SK-N-SH (cell line): Measurements from ENCODE around the gene TIMP2. TPM values are rescaled to one million over a fixed set of nuclear protein-coding genes. Genes with fewer than 3 reads are reported as not detected.

ENCODE experiments used
- CTCF ChIA-PET: fragments of 300-600, 350-600 bp; formaldehyde crosslinking; extraction: SDS; loops from one replicate; lab custom pipeline; 2021; lab: Yijun Ruan, JAX
- POLR2A ChIA-PET: fragments of 350-600 bp; sonication (Branson Sonifier 250); formaldehyde crosslinking; extraction: SDS; loops from one replicate; lab custom pipeline; 2020; ENCODE audit warnings: antibody characterized with exemption, inconsistent platforms; lab: Yijun Ruan, JAX
- DNase-seq: peaks from one replicate; pipeline ENCODE4 v3.0.0; 2012
- H2AFZ ChIP-seq: fragments of 200-600 bp; sonication (generic); 2 replicates; pipeline ENCODE4 v1.8.1; 2016; ENCODE audit warnings: antibody characterized with exemption, mild to moderate bottlenecking, low read depth
- H3F3A ChIP-seq: fragments of 200-600 bp; sonication (generic); replicated peaks from 2 replicates; pipeline ENCODE3; 2016; ENCODE audit warnings: antibody characterized with exemption, mild to moderate bottlenecking; ENCODE audit not compliant: insufficient read depth
- H3K27ac ChIP-seq, 2 experiments: fragments of 200-500 bp in 1 of 2; fragments of 200-600 bp in 1 of 2; sonication (Bioruptor generic) in 1 of 2; sonication (generic), shearing (Covaris generic) in 1 of 2; 2 replicates each; pipeline versions ENCODE4 v1.5.1 to v1.6.1; 2014 to 2016; ENCODE audit warnings: low read depth in 2 of 2, inconsistent platforms in 1 of 2, low read length in 1 of 2, mild to moderate bottlenecking in 1 of 2, mixed read lengths in 1 of 2
- H3K27me3 ChIP-seq: fragments of 200-600 bp; sonication (generic), shearing (Covaris generic); 2 replicates; pipeline ENCODE4 v1.6.1; 2016; ENCODE audit warnings: mixed run types; ENCODE audit not compliant: insufficient read depth
- H3K36me3 ChIP-seq, 2 experiments: fragments of 200-500 bp in 1 of 2; fragments of 200-600 bp in 1 of 2; sonication (Bioruptor generic) in 1 of 2; sonication (generic) in 1 of 2; replicated peaks in 1 of 2; 2 replicates each; pipeline versions ENCODE3 to v1.5.1; 2014 to 2016; ENCODE audit warnings: low read length in 1 of 2, mild to moderate bottlenecking in 1 of 2; ENCODE audit not compliant: insufficient read depth in 2 of 2, control insufficient read depth in 1 of 2
- H3K4me1 ChIP-seq, 2 experiments: fragments of 200-500 bp in 1 of 2; fragments of 200-600 bp in 1 of 2; sonication (Bioruptor generic) in 1 of 2; sonication (generic), shearing (Covaris generic) in 1 of 2; 2 replicates each; pipeline versions ENCODE4 v1.5.1 to v1.6.1; 2014 to 2016; ENCODE audit warnings: low read depth in 1 of 2, low read length in 1 of 2, mixed run types in 1 of 2; ENCODE audit not compliant: insufficient read depth in 2 of 2, control insufficient read depth in 1 of 2
- H3K4me2 ChIP-seq: fragments of 200-600 bp; sonication (generic), shearing (Covaris generic); 2 replicates; pipeline ENCODE4 v1.6.1; 2017; ENCODE audit warnings: mixed run types
- H3K4me3 ChIP-seq, 2 experiments: fragments of 200-500 bp in 1 of 2; fragments of 200-600 bp in 1 of 2; sonication (Bioruptor generic) in 1 of 2; sonication (generic), shearing (Covaris generic) in 1 of 2; 2 replicates each; pipeline versions ENCODE4 v1.5.1 to v1.8.1; 2014 to 2016; ENCODE audit warnings: low read depth in 2 of 2, inconsistent platforms in 1 of 2, low read length in 1 of 2, mild to moderate bottlenecking in 1 of 2, mixed read lengths in 1 of 2, moderate library complexity in 1 of 2
- H3K79me2 ChIP-seq: fragments of 200-600 bp; sonication (generic); 2 replicates; pipeline ENCODE4 v1.8.1; 2017; ENCODE audit warnings: mild to moderate bottlenecking; ENCODE audit not compliant: insufficient read depth
- H3K9ac ChIP-seq: fragments of 200-600 bp; sonication (generic); 2 replicates; pipeline ENCODE4 v1.6.1; 2017; ENCODE audit warnings: mixed run types
- H3K9me2 ChIP-seq: fragments of 200-600 bp; sonication (generic); 2 replicates; pipeline ENCODE4 v1.6.1; 2017; ENCODE audit warnings: mixed run types
- H3K9me3 ChIP-seq: fragments of 200-600 bp; sonication (generic); 2 replicates; pipeline ENCODE4 v1.6.1; 2017; ENCODE audit warnings: mixed run types, mild to moderate bottlenecking, moderate library complexity
- H4K20me1 ChIP-seq: fragments of 200-600 bp; sonication (generic); 2 replicates; pipeline ENCODE4 v1.6.1; 2017; ENCODE audit warnings: mild to moderate bottlenecking, mixed run types; ENCODE audit not compliant: insufficient read depth
- CTCF ChIP-seq: fragments of 200-600 bp; sonication (generic); IDR thresholded peaks from 2 replicates; pipeline ENCODE4 v1.6.1; 2017; ENCODE audit warnings: antibody characterized with exemption, mild to moderate bottlenecking, moderate library complexity
- ELF1 ChIP-seq: IDR thresholded peaks from 2 replicates; pipeline ENCODE4 v1.4.0; 2012
- FOXJ3 ChIP-seq: sonication (generic); formaldehyde crosslinking; IDR thresholded peaks from 2 replicates; pipeline ENCODE4 v1.5.1; 2020; ENCODE audit warnings: mild to moderate bottlenecking, missing genetic modification reagents
- FOXM1 ChIP-seq: IDR thresholded peaks from 2 replicates; pipeline ENCODE4 v1.4.0; 2012; ENCODE audit warnings: low read depth, mild to moderate bottlenecking
- GABPA ChIP-seq: IDR thresholded peaks from 2 replicates; pipeline ENCODE4 v1.4.0; 2012; ENCODE audit warnings: low read depth, mild to moderate bottlenecking
- IRF3 ChIP-seq: fragments of 150-350 bp; IDR thresholded peaks from 2 replicates; pipeline ENCODE4 v1.6.1; 2016; ENCODE audit warnings: mild to moderate bottlenecking, low read depth, low read length
- JUND ChIP-seq: IDR thresholded peaks from 2 replicates; pipeline ENCODE4 v1.4.0; 2012
- MEF2A ChIP-seq: IDR thresholded peaks from 2 replicates; pipeline ENCODE4 v1.4.0; 2012; ENCODE audit warnings: low read depth, borderline replicate concordance
- MXI1 ChIP-seq: IDR thresholded peaks from 2 replicates; pipeline ENCODE4 v1.6.1; 2012; ENCODE audit warnings: mild to moderate bottlenecking, low read depth, low read length, improper control_type of control experiment
- NRF1 ChIP-seq: IDR thresholded peaks from 2 replicates; pipeline ENCODE4 v1.6.1; 2012; ENCODE audit warnings: low read depth, mild to moderate bottlenecking, low read length
- RXRA ChIP-seq: IDR thresholded peaks from 2 replicates; pipeline ENCODE4 v1.4.0; 2012; ENCODE audit warnings: low read depth, mild to moderate bottlenecking, borderline replicate concordance
- SIN3A ChIP-seq: IDR thresholded peaks from 2 replicates; pipeline ENCODE4 v1.6.1; 2012; ENCODE audit warnings: low read depth, mild to moderate bottlenecking, low read length, moderate library complexity, borderline replicate concordance
- TCF12 ChIP-seq: IDR thresholded peaks from 2 replicates; pipeline ENCODE4 v1.4.0; 2012
- USF1 ChIP-seq: IDR thresholded peaks from 2 replicates; pipeline ENCODE4 v1.4.0; 2012; ENCODE audit warnings: low read depth, borderline replicate concordance
- YY1 ChIP-seq: IDR thresholded peaks from 2 replicates; pipeline ENCODE4 v1.4.0; 2012; ENCODE audit warnings: low read depth, mild to moderate bottlenecking
- WGBS: methylation state at CpG from one replicate; pipeline ENCODE4 v1.1.6; 2017; ENCODE audit warnings: low lambda C conversion rate; 5-methylcytosine and 5-hydroxymethylcytosine counted together
- polyA plus RNA-seq, 3 experiments: library from polyadenylated mRNA; depleted of rRNA; stranded (reverse); fragments of >200 nt; gene quantifications; 2 replicates each; pipeline ENCODE4 v1.2.3, GENCODE V29; 2012

Gene TIMP2
- polyA plus RNA-seq, 1 of the 3 experiments (the other 2 are of a cell fraction) = 441 TPM

- CTCF ChIA-PET = interaction anchor here (1.0 to 2.1 kb wide), 5 partner anchors 9 to 311 kb away, joined by 3 to 5 read pairs (median 3); no protein-coding TSS in a partner anchor
- peaks cover 71 to 83% of the 10 kb centered on the region in 2 experiments for H3K36me3 ChIP-seq
- no peak for DNase-seq
These were observed 117.0 kb downstream of the TIMP2 start for GRCh38 chr17:78808163-78808562.

More at GRCh38 chr17:78808163-78808562, 117.0 kb downstream of the TIMP2 start:
- Histone ChIP-seq H3K9me2 (no peaks in the 10 kb centered on the region), H2AFZ (no peak overlapping the region), H3K79me2 (peaks cover 33% of the 10 kb centered on the region; the same call in 1 of the 2 replicates), H3K4me1 (no peaks in the 10 kb centered on the region), H4K20me1 (no peaks in the 10 kb centered on the region), H3K9me3 (no peaks in the 10 kb centered on the region), H3K27ac (no peak overlapping the region), H3K4me3 (no peak overlapping the region), H3K9ac (no peak overlapping the region), H3K27me3 (no peaks in the 10 kb centered on the region), H3K4me2 (no peak overlapping the region), H3F3A (peaks cover 7% of the 10 kb centered on the region)
- POLR2A ChIA-PET = no interaction called here
- WGBS = 73% methylated on average over 4 of the region's 4 CpGs
- no peak for TF ChIP-seq YY1
- no peak for TF ChIP-seq JUND
- TF ChIP-seq FOXJ3 = no peak
- no peak for TF ChIP-seq USF1
- no peak for TF ChIP-seq CTCF
- TF ChIP-seq GABPA = no peak
- TF ChIP-seq ELF1 = no peak
- TF ChIP-seq MXI1 = no peak
- TF ChIP-seq NRF1 = no peak
- no peak for TF ChIP-seq FOXM1
- TF ChIP-seq RXRA = no peak
- TF ChIP-seq IRF3 = no peak
- no peak for TF ChIP-seq TCF12
- no peak for TF ChIP-seq MEF2A
- TF ChIP-seq SIN3A = no peak
